Gastroesophageal sphincter (tissue), 3 donors: ENCODE data around the gene BAIAP3.

ENCODE experiments used
- CTCF ChIP-seq, 4 experiments: fragments of 200-600 bp in 2 of 4; fragments of 450-650 bp in 2 of 4; sonication (generic) in 1 of 4; IDR thresholded peaks; one replicate each; pipeline ENCODE4 v1.5.1; 2017 to 2019; ENCODE audit warnings: antibody characterized with exemption in 4 of 4, mild to moderate bottlenecking in 2 of 4, moderate library complexity in 2 of 4
- EP300 ChIP-seq: sonication (generic); formaldehyde crosslinking; IDR thresholded peaks from one replicate; pipeline ENCODE4 v1.6.1; 2017; ENCODE audit warnings: antibody characterized with exemption, mild to moderate bottlenecking
- POLR2A ChIP-seq, 2 donors: fragments of 450-650 bp; IDR thresholded peaks; one replicate each; pipeline ENCODE4 v1.6.1; 2017; ENCODE audit warnings: antibody characterized with exemption in 2 of 2, mild to moderate bottlenecking in 2 of 2, moderate library complexity in 1 of 2

GRCh38 chr16:1356061-1356900 is 22.8 kb downstream of the BAIAP3 start:
- TF ChIP-seq CTCF (IDR thresholded peaks at IDR 0.05) (no peak), EP300 (no peak), POLR2A (IDR thresholded peaks at IDR 0.05) (no peak)
